Measurements from ENCODE around the gene HAAO. TPM values are rescaled to one million over a fixed set of nuclear protein-coding genes. Genes with fewer than 3 reads are reported as not detected.
"Not testable (repeated sequence)": the region's sequence is repeated elsewhere in the genome, so short reads cannot be mapped to it uniquely, and the experiment has no call there.

Gene HAAO
- total RNA-seq, 1 donor from 2014 or later, result 0.93 TPM

DNA sequence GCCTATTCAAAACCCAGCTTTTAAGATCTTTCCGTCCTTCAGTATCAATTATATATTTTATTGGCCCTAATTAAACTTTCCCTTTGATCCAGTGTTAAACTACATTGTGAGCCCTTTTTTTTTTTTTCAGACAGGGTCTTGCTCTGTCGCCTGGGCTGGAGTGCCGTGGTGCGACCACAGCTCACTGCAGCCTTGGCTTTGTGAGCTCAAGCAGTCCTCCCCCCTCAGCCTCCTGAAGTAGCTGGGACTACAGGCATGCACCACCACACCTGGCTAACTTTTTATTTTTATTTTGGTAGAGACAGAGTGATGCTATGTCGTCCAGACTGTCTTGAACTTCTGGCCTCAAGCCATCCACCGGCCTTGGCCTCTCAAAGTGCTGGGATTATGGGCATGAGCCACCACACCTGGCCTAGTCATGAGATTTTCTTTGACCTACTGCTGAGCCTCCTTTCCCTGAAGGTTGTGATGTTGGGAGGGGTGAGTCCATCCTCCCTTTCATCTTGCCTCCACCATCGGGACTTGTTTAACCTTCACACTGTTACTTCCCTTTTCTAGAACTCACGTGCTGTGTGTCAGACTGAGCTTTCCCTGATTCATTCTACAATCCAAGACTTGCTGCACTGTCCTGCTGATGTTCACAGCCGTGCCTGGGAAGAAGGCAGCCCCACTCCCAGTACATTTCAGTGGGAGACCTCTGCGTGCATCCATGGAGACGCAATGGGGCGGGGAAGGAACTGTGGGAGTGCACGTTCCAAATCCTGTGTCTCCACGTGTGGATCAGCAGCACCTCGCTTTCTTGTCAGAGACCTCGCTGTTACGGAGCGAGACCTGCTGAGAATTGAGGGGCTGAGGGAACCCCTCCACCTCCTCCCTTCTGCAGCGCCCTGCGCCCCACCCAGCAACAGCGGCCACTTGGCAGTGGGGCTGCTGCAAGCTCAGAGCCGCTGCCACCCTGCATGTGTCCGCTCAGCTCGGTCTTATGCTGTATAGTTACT, 39.3 kb downstream of the HAAO start:
- intact Hi-C loops (cut with micrococcal nuclease), result no loop called here

DNA sequence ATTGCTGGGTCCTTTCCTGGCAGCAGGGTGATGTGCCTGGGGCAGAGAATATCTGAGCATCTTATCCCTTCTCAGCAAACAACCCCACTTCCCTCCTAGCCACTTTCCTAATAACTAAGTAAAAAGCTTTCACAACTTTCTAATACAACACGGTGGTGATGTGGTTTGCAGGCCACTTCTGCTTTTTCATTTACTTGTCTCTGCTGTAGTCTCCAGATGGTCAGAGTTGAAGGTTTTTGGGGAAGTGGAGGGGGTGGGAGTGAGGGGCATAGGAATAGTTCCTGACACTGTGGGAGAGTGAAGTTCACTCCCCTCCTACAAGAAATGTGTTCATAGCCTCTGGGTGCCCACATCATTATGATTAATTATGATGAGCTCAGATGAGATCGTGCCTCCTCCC, 40.1 kb downstream of the HAAO start:
- intact Hi-C loops (cut with micrococcal nuclease), result no loop called here

GRCh38 chr2:42748840-42749239, 43.5 kb downstream of the HAAO start:
- intact Hi-C loops (cut with micrococcal nuclease), result no loop called here

GRCh38 chr2:42747422-42747821, 45.0 kb downstream of the HAAO start:
- intact Hi-C loops (cut with micrococcal nuclease), result no loop called here

DNA sequence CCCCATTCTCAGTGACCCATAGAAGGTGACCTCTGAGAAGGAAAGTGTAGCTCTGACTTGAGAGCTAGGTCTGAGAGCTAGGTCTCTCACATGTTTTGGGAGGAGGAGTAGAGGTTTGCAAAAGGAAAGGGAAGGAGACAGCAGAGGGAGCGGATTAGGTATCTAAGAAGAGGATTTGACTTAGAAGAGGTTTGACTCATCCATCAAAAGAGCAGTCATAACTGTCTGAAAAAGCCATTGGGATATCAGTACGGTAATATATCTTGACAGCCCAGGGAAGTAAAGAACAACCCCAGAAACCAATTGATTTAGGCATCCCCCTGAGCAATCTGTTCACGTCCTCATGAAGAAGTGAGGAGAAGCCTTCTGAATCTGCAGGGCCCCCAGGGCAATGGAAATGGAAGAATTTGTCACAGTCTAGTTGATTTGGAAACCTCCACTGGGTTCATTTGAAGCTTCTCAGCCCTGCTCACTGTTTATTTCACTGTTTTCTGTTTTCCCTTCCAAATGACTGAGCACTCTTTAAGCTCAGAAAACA, 47.8 kb downstream of the HAAO start:
- intact Hi-C loops (cut with micrococcal nuclease), result no loop called here

GRCh38 chr2:42743659-42743990, 48.8 kb downstream of the HAAO start:
- intact Hi-C loops (cut with micrococcal nuclease), result no loop called here

GRCh38 chr2:42742740-42743658, 49.4 kb downstream of the HAAO start:
- intact Hi-C loops (cut with micrococcal nuclease), result no loop called here

DNA sequence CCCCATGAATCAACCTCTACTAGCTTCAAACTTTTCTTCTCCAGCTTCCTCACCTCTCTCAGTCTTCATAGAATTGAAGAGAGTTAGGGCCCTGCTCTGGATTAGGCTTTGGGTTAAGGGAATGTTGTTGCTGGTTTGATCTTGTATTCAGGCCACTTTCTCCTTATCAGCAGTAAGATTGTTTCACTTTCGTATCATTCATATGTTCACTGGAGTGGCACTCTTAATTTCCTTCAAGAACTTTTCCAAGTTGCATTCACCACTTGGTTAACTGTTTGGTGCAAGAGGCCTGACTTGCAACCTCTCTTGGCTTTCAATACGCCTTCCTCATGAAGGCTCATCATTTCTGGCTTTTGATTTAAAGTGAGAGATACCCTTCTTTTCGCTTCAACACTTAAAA, 51.2 kb downstream of the HAAO start:
- intact Hi-C loops (cut with micrococcal nuclease), result no loop called here

DNA sequence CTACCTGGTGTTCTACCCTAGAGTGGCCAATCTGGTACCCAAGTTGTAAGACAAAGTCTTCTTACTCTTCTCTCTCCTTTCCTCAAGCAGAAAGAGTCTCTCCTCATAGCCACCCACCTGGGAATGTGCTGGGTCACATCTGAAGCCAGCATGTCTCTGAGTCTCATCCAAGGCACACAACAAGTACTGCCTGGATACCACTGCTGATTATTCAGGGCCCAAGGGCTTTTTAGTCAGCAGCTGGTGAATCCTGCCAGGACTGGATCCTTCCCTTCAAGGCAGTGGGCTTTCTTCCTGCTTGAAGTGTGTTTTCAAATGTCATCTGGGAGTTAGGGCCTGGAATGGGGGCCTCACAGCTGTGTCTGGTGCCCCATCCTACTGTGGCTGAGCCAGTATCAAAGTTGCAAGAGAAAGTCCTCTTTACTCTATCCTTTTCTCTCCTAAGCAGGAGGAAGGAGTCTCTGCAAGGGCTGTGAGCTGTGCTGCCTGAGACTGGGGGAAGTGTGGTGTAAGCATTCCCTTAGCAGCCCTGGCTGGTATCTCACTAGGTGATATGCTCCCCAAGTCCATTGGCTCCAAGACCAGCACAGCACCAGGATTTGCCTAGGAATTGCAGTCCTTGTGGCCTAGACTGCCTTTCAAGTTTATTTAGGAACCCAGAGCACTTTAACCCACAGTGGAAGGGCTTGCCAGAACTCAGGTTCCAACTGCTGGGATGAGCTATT, 55.6 kb downstream of the HAAO start:
- intact Hi-C loops (cut with micrococcal nuclease), result no loop called here

DNA sequence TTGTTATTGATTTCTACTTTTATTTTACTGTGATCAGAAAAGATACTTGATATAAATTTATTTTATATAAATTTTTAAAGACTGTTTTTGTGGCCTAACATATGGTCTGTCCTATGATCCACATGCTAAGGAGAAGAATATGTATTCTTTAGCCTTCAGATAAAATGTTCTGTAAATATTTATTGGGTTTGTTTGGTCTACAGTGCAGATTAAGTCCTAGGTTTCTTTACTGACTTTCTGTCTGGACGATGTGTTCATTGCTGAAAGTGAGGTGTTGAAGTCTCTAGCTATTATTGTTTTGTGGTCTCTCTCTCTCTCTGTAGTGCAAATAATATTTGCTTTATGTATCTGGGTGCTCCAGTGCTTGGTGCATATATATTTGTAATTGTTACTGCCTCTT, 58.5 kb downstream of the HAAO start:
- intact Hi-C loops (cut with micrococcal nuclease), result no loop called here

GRCh38 chr2:42731316-42731715, 61.1 kb downstream of the HAAO start:
- intact Hi-C loops (cut with micrococcal nuclease), result not testable (repeated sequence)

- intact Hi-C loops (cut with micrococcal nuclease), result no loop called here
These were observed 65.7 kb downstream of the HAAO start for GRCh38 chr2:42726680-42727079.

GRCh38 chr2:42725657-42726056, 66.7 kb downstream of the HAAO start:
- intact Hi-C loops (cut with micrococcal nuclease), result no loop called here

DNA sequence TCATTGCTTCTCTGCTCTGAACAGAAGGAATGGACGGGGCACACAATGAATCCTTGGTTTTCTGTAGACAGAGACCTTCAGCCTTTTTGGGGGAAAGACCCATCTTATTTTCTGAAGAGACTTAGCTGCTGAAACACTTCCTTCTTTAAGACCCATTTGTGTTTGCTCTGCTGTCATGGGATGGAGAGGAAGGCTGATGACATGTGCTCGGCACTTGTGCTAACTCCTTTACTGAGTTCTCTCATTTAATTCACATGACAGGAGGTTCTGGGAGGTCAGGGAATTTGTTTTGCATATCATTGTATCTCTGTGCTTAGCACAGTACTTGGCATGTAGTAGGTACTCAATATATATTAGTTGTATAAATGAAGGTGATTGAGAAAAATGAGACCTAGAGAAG, 67.5 kb downstream of the HAAO start:
- intact Hi-C loops (cut with micrococcal nuclease), result loop anchor here (5.0 kb wide), 1 partner anchor 363 kb away; the partner anchor contains the start of gene COX7A2L

GRCh38 chr2:42723465-42723864, 68.9 kb downstream of the HAAO start:
- intact Hi-C loops (cut with micrococcal nuclease), result loop anchor here (5.0 kb wide), 1 partner anchor 361 kb away; the partner anchor contains the start of gene COX7A2L

- intact Hi-C loops (cut with micrococcal nuclease), result loop anchor here (1.0 to 5.0 kb wide), 2 partner anchors 88 to 360 kb away; partner anchors contain the start of gene COX7A2L
These were observed 69.8 kb downstream of the HAAO start for GRCh38 chr2:42722320-42723190.

DNA sequence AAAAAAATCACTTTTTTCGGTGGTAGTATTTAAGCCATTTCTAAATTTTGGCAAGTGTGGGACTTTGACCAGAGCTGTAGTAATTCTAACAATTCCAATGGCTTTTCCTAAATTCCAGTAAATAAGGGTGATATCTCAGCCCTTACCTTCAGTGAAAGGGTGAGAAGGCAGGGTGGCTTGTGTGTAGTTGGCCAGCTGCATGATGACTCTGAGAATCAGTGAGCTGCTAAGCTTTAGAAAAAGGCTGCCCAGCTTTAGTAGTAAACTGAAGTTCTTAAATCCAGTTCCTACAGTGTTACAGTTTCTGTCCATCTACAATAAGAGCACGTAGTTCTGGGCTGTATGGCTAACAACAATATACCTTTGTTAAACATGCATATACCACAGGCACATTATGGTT, 70.5 kb downstream of the HAAO start:
- intact Hi-C loops (cut with micrococcal nuclease), result loop anchor here (1.0 to 5.0 kb wide), 2 partner anchors 88 to 360 kb away; partner anchors contain the start of gene COX7A2L

All from T-helper 1 cell treated with Interleukin-12 subunit alpha and Interleukin-12 subunit beta and Interleukin-4 antibody, amounts not matched to agents 30 ng/mL and 1 ng/mL, for 36 hours (primary cell).